HEK293 (cell line): Measurements from ENCODE around the gene MTHFS.
"Not testable (repeated sequence)": the region's sequence is repeated elsewhere in the genome, so short reads cannot be mapped to it uniquely, and the experiment has no call there.

ENCODE experiments used
- CTCF ChIA-PET: fragments of 350-600 bp; formaldehyde crosslinking; extraction: SDS; loops from one replicate; lab custom pipeline; 2021; ENCODE audit warnings: antibody characterized with exemption; lab: Yijun Ruan, JAX
- POLR2A ChIA-PET: fragments of 300-600 bp; formaldehyde crosslinking; extraction: SDS; loops from one replicate; lab custom pipeline; 2020; ENCODE audit warnings: antibody characterized with exemption, inconsistent platforms; lab: Yijun Ruan, JAX
- H3K27ac ChIP-seq: fragments of 200-500 bp; sonication (Bioruptor generic); 2 replicates; pipeline ENCODE4 v1.5.1; 2014; ENCODE audit warnings: low read depth, low read length, control low read depth, inconsistent platforms; ENCODE audit errors: extremely low read depth
- H3K36me3 ChIP-seq, 2 experiments: fragments of 200-500 bp in 1 of 2; sonication (Bioruptor generic) in 1 of 2; 1 replicate in 1 of 2; 2 replicates in 1 of 2; pipeline ENCODE4 v1.5.1; 2014 to 2017; ENCODE audit warnings: inconsistent platforms in 2 of 2, low read length in 2 of 2; ENCODE audit not compliant: control insufficient read depth in 2 of 2, insufficient read depth in 1 of 2
- H3K4me1 ChIP-seq: fragments of 200-500 bp; sonication (Bioruptor generic); 2 replicates; pipeline ENCODE4 v1.5.1; 2014; ENCODE audit warnings: mild to moderate bottlenecking, low read length, inconsistent platforms; ENCODE audit not compliant: control insufficient read depth, insufficient read depth
- H3K4me3 ChIP-seq: 2 replicates; pipeline ENCODE4 v1.5.1; 2011; ENCODE audit warnings: low read depth, mild to moderate bottlenecking, control low read depth, low read length, moderate library complexity
- H3K9me3 ChIP-seq: fragments of 200-500 bp; sonication (Bioruptor generic); 2 replicates; pipeline ENCODE4 v1.5.1; 2014; ENCODE audit warnings: low read depth, low read length, inconsistent platforms; ENCODE audit not compliant: control insufficient read depth, insufficient read depth
- ATF2 ChIP-seq: fragments of 450-650 bp; formaldehyde crosslinking; IDR thresholded peaks from 2 replicates; pipeline ENCODE4 v1.5.1; 2016; ENCODE audit warnings: missing biosample characterization, missing genetic modification characterization, low read depth
- BCL11B ChIP-seq: fragments of 450-650 bp; formaldehyde crosslinking; IDR thresholded peaks from 2 replicates; pipeline ENCODE4 v1.5.1; 2016; ENCODE audit warnings: low read depth, missing biosample characterization, missing genetic modification characterization
- KLF16 ChIP-seq: fragments of 450-650 bp; formaldehyde crosslinking; IDR thresholded peaks from 2 replicates; pipeline ENCODE4 v1.5.1; 2017; ENCODE audit warnings: missing biosample characterization, missing genetic modification characterization
- PRDM1 ChIP-seq: fragments of 450-650 bp; formaldehyde crosslinking; IDR thresholded peaks from 2 replicates; pipeline ENCODE4; 2016; ENCODE audit warnings: missing biosample characterization, missing genetic modification characterization
- SP2 ChIP-seq: fragments of 450-650 bp; formaldehyde crosslinking; IDR thresholded peaks from 2 replicates; pipeline ENCODE4 v1.5.1; 2016; ENCODE audit warnings: missing biosample characterization, missing genetic modification characterization
- TRIM28 ChIP-seq: IDR thresholded peaks from 2 replicates; pipeline ENCODE4 v1.6.1; 2011; ENCODE audit warnings: low read length, control low read depth, borderline replicate concordance
- ZBTB17 ChIP-seq: fragments of 450-650 bp; formaldehyde crosslinking; IDR thresholded peaks from 2 replicates; pipeline ENCODE4 v1.5.1; 2016; ENCODE audit warnings: missing biosample characterization, missing genetic modification characterization
- ZNF169 ChIP-seq: fragments of 450-650 bp; formaldehyde crosslinking; IDR thresholded peaks from 2 replicates; pipeline ENCODE4 v1.5.1; 2016; ENCODE audit warnings: missing biosample characterization, missing genetic modification characterization
- ZNF221 ChIP-seq: fragments of 450-650 bp; formaldehyde crosslinking; IDR thresholded peaks from 2 replicates; pipeline ENCODE4 v1.5.1; 2017; ENCODE audit warnings: missing biosample characterization, missing genetic modification characterization, borderline replicate concordance
- ZNF274 ChIP-seq, 2 experiments: fragments of 200-500 bp in 1 of 2; fragments of 450-650 bp in 1 of 2; sonication (Bioruptor generic) in 1 of 2; formaldehyde crosslinking in 1 of 2; IDR thresholded peaks; 2 replicates each; pipeline versions ENCODE4 v1.5.1 to v1.6.1; 2014 to 2016; ENCODE audit warnings: borderline replicate concordance in 1 of 2, inconsistent platforms in 1 of 2, low read length in 1 of 2, missing biosample characterization in 1 of 2, missing genetic modification characterization in 1 of 2
- ZNF366 ChIP-seq: fragments of 450-650 bp; formaldehyde crosslinking; conservative IDR thresholded peaks from 2 replicates; pipeline ENCODE4 v1.5.1; 2016; ENCODE audit warnings: missing biosample characterization, missing genetic modification characterization
- ZNF391 ChIP-seq: fragments of 450-650 bp; formaldehyde crosslinking; IDR thresholded peaks from 2 replicates; pipeline ENCODE4 v1.5.1; 2016; ENCODE audit warnings: low read depth, missing biosample characterization, missing genetic modification characterization, borderline replicate concordance
- ZNF521 ChIP-seq: fragments of 450-650 bp; formaldehyde crosslinking; IDR thresholded peaks from 2 replicates; pipeline ENCODE4 v1.5.1; 2017; ENCODE audit warnings: missing biosample characterization, mild to moderate bottlenecking, missing genetic modification characterization
- ZNF585B ChIP-seq: fragments of 450-650 bp; formaldehyde crosslinking; IDR thresholded peaks from 2 replicates; pipeline ENCODE4 v1.5.1; 2016; ENCODE audit warnings: missing biosample characterization, missing genetic modification characterization
- ZNF610 ChIP-seq: fragments of 450-650 bp; formaldehyde crosslinking; IDR thresholded peaks from 2 replicates; pipeline ENCODE4 v1.5.1; 2016; ENCODE audit warnings: missing biosample characterization, missing genetic modification characterization, borderline replicate concordance
- ZNF660 ChIP-seq: fragments of 450-650 bp; IDR thresholded peaks from 2 replicates; pipeline ENCODE4 v1.5.1; 2018; ENCODE audit warnings: missing biosample characterization, mild to moderate bottlenecking, missing genetic modification characterization
- ZNF707 ChIP-seq: fragments of 450-650 bp; formaldehyde crosslinking; IDR thresholded peaks from 2 replicates; pipeline ENCODE4 v1.5.1; 2016; ENCODE audit warnings: missing biosample characterization, missing genetic modification characterization
- ZNF785 ChIP-seq: fragments of 450-650 bp; formaldehyde crosslinking; IDR thresholded peaks from 2 replicates; pipeline ENCODE4 v1.5.1; 2016; ENCODE audit warnings: missing biosample characterization, missing genetic modification characterization
- TF ChIP-seq, protein P1 (sequence below): sonication (generic); formaldehyde crosslinking; IDR thresholded peaks from 2 replicates; pipeline ENCODE4 v1.8.1; 2022; ENCODE audit warnings: mild to moderate bottlenecking, moderate library complexity, missing genetic modification reagents
- TF ChIP-seq, protein P2 (sequence below): fragments of 450-650 bp; formaldehyde crosslinking; IDR thresholded peaks from 2 replicates; pipeline ENCODE4 v1.5.1; 2016; ENCODE audit warnings: missing biosample characterization, missing genetic modification characterization, borderline replicate concordance

The MTHFS gene

GRCh38 chr15:79930516-79930915 lies 33.7 kb upstream of the MTHFS start:
- H3K4me1 ChIP-seq, result no peaks in the 10 kb centered on the region
- H3K9me3 ChIP-seq, result no peaks in the 10 kb centered on the region
- no peaks in the 10 kb centered on the region for H3K36me3 ChIP-seq
- no peak overlapping the region for H3K27ac ChIP-seq
- H3K4me3 ChIP-seq, result no peak overlapping the region
- POLR2A ChIA-PET, result no interaction called here
- TF ChIP-seq KLF16 (tag by site-specific recombination) (no peak), ZNF221 (tag by site-specific recombination) (no peak), ZNF585B (tag by site-specific recombination) (no peak), ZBTB17 (tag by site-specific recombination) (no peak), ZNF707 (tag by site-specific recombination) (no peak), ZNF391 (tag by site-specific recombination) (no peak), ATF2 (tag by site-specific recombination) (no peak), BCL11B (tag by site-specific recombination) (no peak), PRDM1 (tag by site-specific recombination) (no peak), TRIM28 (no peak), ZNF169 (tag by site-specific recombination) (no peak), ZNF660 (no peak), ZNF785 (no peak), ZNF521 (tag by site-specific recombination) (no peak), ZNF610 (tag by site-specific recombination) (no peak)
- TF ChIP-seq, protein P1, sequence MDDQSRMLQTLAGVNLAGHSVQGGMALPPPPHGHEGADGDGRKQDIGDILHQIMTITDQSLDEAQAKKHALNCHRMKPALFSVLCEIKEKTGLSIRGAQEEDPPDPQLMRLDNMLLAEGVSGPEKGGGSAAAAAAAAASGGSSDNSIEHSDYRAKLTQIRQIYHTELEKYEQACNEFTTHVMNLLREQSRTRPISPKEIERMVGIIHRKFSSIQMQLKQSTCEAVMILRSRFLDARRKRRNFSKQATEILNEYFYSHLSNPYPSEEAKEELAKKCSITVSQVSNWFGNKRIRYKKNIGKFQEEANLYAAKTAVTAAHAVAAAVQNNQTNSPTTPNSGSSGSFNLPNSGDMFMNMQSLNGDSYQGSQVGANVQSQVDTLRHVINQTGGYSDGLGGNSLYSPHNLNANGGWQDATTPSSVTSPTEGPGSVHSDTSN (CRISPR knock-in tag), result no peak
- TF ChIP-seq, protein P2, sequence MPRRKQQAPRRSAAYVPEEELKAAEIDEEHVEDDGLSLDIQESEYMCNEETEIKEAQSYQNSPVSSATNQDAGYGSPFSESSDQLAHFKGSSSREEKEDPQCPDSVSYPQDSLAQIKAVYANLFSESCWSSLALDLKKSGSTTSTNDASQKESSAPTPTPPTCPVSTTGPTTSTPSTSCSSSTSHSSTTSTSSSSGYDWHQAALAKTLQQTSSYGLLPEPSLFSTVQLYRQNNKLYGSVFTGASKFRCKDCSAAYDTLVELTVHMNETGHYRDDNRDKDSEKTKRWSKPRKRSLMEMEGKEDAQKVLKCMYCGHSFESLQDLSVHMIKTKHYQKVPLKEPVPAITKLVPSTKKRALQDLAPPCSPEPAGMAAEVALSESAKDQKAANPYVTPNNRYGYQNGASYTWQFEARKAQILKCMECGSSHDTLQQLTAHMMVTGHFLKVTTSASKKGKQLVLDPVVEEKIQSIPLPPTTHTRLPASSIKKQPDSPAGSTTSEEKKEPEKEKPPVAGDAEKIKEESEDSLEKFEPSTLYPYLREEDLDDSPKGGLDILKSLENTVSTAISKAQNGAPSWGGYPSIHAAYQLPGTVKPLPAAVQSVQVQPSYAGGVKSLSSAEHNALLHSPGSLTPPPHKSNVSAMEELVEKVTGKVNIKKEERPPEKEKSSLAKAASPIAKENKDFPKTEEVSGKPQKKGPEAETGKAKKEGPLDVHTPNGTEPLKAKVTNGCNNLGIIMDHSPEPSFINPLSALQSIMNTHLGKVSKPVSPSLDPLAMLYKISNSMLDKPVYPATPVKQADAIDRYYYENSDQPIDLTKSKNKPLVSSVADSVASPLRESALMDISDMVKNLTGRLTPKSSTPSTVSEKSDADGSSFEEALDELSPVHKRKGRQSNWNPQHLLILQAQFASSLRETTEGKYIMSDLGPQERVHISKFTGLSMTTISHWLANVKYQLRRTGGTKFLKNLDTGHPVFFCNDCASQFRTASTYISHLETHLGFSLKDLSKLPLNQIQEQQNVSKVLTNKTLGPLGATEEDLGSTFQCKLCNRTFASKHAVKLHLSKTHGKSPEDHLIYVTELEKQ, result no peak
- TF ChIP-seq, all 188 proteins: peak for 0
- CTCF ChIA-PET, result no interaction called here

DNA sequence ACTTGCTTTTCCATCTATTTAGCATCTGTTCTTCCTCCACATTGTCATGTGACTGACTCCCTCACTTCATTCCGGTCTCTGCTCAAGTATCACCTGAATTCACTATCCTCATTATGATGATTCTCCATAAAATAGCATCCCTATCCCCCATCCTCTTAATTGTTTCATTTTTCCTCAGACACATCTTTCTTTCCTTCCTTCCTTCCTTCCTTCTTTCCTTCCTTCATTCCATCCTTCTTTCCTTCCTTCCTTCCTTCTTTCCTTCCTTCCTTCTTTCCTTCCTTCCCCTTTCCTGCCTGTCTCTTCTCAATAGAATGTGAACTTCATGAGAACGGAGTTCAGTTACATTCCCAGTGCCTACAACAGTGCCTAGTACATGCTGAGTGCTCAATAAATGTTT lies 32.6 kb upstream of the MTHFS start:
- ChIA-PET POLR2A (no interaction called here), CTCF (no interaction called here)
- H3K4me1 ChIP-seq, result no peaks in the 10 kb centered on the region
- no peak overlapping the region for H3K27ac ChIP-seq
- H3K4me3 ChIP-seq, result no peak overlapping the region
- no peak for TF ChIP-seq SP2 (tag by site-specific recombination)
- no peak for TF ChIP-seq ZNF274 (IDR thresholded peaks at IDR 0.05; ENCODE audit: low read length)
- TF ChIP-seq ZNF274 (tag by site-specific recombination; IDR thresholded peaks at IDR 0.05; ENCODE audit: borderline replicate concordance), result peak; percentile 22; the same call in 1 of the 2 replicates
- TF ChIP-seq ZNF366 (tag by site-specific recombination), result peak; percentile 92
- H3K36me3 ChIP-seq, result no peaks in the 10 kb centered on the region
- H3K9me3 ChIP-seq, result no peaks in the 10 kb centered on the region

GRCh38 chr15:79926116-79926515 lies 29.3 kb upstream of the MTHFS start:
- H3K27ac ChIP-seq, H3K4me1 ChIP-seq, H3K4me3 ChIP-seq, POLR2A ChIA-PET, H3K36me3 ChIP-seq, H3K9me3 ChIP-seq: not testable (repeated sequence)
- CTCF ChIA-PET, result interaction anchor here (0.7 kb wide), 1 partner anchor 31 kb away, joined by 3 read pairs; no protein-coding TSS in a partner anchor
